MV-4-11 (cell line): Measurements from ENCODE around the gene KDM2A.

ENCODE experiments used
- DNase-seq: peaks from one replicate; lab custom pipeline; 2025; lab: John Stamatoyannopoulos, UW

The KDM2A gene

DNA sequence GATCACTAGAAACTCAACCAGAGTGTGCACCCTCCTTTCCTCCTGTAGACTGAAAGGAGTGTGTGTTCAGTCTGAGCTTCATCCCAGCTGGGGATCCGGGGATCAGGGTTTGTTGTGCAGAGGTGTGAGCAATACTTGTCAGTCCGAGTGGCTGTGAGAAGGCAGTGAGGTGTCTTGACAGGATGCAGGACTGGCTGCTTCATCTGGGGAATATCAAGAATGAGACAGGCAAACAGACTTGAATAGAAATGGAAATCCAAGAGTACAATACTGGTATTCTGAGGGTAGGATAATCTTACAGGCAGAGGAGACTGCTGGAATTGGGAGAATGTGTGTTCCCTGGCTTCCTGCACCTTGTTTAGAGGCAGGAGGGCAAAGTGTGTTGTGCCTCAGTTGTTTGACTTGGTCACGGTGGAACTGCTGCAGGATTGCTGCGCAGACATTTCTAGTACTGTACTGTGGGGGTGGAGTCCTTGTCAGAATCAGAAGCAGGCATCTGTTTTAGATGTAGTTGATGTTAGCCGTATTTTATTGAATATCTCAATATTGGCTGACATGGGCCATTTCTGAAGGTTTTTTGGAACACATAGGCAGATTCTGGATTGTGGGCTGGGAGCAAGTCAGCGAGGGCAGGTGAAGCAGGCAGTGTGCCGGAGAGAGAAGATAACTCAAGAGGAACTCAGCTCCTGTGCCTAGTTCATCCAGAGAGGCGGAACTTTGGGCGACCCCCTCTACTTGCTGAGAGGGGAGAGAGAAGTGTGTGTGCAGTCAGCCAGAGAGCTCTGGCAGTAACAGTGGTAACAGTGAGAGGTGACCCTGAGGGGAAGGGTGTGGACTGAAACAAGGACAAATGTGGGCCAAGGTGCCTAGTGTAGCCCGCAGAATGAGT, 120.1 kb downstream of the KDM2A start:
- no peak for DNase-seq

DNA sequence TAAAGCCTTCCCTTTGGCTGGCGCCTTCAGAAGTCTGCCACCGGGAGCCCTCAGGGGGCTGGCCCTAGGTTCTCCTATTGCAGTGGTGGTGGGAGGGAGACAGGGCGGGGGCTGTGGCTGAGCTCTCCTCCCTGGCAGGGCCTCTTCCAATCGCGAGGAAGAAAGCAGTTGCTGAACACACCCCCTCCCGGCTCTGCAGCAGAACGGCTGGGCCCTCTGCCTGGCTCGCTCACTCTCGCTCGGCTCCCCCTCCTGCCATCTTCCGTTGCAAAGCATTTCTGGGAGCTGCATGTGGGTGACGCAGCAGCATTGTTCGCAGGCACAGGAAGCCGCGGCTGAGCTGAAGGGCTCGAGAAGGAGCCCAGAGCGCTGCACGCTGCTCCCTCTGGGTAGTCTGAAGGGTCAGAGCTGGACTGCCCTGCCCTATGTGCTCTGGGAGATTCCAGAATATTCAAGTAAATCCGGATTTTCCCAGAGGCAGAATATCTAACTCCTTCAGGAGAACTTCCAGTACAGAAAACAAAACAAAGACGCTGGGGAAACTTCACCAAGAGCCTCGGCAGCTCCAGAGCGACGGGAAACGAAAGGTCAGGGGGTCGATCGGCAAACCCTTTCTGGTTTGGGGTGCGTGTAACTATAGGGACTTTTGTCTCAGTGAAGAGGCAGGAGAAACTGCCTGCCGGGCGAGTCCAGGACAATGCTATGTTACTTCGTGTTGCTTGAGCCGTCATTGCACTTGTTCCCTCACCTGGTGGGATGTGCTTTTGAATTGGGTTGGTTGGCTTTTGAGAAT, 120.9 kb downstream of the KDM2A start:
- DNase-seq, result peak; percentile 99

DNA sequence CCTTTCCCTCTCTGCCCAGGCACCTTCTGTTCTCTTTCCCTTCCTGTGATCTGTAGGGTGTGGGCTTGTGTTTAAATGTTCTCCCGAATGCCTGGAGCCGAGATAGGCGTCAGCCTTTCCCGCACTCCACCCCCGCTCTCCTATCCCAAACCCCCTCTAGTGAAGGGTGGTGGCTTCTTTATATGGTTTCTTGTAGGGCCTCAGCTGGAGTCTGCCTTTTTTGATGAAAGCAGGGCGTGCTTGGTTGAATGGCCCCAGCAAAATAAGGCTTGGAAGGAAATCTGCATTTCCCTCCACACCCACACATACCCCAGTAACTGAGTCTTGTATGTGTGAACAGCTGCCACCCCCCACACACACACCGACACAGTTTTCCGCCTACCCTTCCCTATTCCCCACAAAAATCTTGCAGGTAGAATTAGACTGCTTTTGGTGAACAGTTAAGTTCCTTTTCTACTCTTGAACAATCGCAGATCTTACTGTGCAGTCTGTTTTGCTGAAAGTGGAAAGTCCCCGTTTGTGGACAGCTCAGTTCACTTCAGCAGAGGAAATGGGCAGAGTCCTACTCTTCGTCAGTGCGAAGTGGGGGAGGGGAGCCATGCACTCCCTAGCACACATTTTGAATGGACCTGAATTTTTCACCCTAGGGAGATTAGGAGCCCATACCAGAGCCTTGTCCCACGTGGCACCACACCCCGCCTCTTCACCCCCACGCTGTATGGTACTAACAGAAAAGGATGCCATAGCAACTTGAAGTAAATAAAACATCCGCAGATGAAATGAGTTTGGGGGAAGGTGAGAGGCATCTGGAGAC, 121.7 kb downstream of the KDM2A start:
- peak; percentile 55 for DNase-seq

DNA sequence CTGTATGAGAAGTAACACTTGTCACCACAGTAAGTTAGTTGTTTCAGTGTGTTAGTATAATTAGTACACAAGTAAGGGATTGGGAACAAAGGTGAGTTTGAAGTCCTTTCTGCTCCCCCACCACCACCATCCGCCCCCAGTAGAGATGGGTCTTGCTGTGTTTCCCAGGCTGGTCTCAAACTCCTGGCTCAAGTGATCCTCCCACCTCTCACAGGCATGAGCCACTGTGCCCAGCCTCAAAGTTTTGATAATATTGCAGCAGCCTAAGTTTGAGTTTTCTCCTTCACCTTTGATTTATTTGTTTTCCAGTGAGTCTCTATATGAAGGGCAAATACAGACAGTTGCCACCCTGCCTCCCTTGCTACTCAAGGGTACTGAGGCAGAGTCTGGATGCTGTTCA, 123.5 kb downstream of the KDM2A start:
- DNase-seq, result no peak

DNA sequence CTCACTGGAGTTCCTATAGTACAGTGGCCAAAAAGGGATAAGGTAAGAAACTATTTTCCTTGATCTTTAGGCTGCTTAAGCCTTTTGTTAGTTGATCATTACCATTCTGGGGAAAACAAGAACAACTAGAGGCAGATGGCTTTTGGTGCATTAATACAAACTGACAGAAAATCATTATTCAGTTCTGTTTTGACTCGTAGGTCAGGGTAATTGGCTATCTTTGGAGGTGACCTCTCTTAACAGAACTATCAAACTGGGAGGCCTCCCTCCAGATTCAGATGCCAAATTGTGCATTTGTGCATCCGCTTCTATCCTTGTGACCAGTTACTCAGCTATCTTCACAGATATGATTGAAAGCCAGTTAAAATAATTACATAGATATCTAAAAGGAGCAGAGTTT, 124.0 kb downstream of the KDM2A start:
- DNase-seq, result no peak

DNA sequence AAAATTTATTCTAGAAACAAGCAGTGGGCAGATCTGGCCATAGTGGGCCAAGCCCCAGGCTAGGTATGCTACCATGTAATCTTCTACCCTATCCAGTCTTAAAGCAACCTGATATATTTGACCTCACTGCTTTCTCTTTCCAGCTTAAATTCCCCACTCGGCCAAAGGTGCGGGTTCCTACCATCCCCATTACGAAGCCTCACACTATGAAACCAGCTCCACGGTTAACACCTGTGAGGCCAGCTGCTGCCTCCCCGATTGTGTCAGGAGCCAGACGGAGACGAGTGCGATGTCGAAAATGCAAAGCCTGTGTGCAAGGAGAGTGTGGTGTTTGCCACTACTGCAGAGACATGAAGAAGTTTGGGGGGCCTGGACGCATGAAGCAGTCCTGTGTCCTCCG, 126.0 kb downstream of the KDM2A start:
- no peak for DNase-seq

DNA sequence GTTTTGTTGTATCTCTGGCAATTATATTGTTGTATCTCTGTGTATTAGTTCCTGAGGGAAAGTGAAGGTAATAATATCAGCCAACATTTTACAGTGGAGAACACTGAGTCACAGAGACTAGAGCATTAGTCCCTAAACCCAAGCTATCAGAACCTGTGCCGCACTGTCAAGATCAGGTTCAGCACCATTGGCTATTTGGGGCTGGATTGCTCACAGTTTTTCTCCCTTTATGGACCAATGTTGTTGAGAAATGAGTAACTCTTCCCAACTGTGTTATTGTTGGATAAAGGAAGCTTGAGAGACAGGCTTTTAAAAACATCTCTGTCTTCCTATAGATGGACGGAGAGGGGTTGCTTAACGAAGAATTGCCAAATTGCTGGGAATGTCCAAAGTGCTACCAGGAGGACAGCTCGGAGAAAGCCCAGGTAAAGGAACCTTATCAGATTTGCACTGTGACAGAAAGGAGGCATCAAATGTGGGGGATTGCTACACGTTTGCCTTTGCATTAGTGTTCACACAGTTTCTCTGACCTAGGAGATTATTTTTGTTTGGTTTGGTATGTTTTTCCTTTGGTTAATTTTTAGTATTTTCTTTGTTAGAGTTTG, 129.0 kb downstream of the KDM2A start:
- DNase-seq, result no peak

DNA sequence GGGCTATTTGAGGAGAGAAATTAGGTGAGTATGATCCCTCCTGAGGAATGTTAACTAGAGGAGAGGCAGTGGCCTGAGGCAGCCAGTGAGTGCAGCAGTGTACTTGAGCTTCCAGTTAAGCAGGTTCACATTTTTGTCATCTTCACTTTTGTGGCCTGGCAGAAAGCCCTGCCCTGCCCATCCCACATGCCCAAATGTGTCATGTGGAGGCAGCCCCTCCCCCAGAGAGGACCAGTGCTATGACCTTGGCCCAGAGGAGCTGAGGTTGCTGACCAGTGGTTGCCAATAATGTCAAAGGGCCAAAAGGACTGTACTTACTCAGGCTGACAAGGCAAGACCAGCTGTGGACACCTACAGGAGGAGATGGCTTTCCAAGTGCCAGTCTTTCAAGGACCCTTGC, 129.6 kb downstream of the KDM2A start:
- no peak for DNase-seq

DNA sequence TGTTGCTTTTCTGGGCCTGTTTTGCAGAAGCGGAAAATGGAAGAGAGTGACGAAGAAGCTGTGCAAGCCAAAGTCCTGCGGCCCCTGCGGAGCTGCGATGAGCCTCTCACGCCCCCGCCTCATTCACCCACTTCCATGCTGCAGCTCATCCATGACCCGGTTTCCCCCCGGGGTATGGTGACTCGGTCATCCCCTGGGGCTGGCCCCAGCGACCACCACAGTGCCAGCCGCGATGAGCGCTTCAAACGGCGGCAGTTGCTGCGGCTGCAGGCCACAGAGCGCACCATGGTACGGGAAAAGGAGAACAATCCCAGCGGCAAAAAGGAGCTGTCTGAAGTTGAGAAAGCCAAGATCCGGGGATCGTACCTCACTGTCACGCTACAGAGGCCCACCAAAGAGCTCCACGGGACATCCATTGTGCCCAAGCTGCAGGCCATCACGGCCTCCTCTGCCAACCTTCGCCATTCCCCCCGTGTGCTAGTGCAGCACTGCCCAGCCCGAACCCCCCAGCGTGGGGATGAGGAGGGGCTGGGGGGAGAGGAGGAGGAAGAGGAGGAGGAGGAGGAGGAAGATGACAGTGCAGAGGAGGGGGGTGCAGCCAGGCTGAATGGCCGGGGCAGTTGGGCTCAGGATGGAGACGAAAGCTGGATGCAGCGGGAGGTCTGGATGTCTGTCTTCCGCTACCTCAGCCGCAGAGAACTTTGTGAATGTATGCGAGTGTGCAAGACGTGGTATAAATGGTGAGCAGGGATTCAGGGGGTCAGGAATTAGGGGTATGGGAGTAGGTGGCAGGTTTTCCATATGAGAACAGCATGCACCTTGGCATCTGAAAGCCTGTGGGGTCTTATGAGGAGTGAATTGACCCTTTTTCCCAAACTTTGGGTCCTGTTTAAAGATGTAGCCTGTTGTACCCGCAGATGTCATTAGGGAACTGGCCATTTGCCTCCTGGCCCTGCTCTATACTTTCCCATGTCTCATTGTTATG, 131.3 kb downstream of the KDM2A start:
- DNase-seq, result no peak

DNA sequence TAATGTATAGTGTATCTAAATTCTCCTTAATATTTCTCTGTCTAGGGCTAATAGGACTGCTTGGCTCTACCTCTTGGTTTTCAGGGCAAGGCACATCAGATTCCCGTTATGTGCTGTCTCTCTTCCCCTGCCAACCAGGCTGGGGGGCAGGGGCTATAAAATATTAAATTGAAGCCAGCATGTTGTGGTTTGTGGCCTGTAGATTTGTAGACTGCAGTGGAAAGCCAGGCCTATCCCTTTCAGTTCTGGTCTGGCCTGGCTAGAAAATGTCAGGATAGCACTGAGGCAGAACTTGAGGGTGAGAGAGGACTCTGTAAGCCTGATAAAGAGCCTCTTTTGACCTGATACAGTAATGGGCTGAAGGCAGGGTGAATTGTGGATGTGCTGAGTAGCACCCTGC, 132.8 kb downstream of the KDM2A start:
- no peak for DNase-seq

DNA sequence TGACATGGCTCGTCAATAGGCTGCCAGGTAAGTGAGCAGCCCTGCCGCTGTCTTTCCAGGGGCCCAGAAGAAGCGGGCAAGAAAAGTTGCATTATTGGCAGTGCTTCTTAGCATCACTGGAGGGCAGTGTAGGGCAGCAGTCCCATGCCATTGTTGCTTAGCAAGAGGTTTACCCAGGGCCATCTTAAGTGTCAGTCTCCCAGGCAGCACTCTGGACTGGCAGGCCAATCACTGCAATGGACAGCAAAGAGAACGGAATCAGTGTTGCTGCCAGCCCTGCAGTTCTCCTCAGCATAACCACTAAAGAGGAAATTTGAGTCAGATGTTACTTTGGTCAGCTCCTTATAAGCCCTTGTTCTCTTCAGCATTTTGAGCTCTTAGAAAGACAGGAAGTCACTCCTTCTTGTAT, 133.8 kb downstream of the KDM2A start:
- DNase-seq, result peak; percentile 84

DNA sequence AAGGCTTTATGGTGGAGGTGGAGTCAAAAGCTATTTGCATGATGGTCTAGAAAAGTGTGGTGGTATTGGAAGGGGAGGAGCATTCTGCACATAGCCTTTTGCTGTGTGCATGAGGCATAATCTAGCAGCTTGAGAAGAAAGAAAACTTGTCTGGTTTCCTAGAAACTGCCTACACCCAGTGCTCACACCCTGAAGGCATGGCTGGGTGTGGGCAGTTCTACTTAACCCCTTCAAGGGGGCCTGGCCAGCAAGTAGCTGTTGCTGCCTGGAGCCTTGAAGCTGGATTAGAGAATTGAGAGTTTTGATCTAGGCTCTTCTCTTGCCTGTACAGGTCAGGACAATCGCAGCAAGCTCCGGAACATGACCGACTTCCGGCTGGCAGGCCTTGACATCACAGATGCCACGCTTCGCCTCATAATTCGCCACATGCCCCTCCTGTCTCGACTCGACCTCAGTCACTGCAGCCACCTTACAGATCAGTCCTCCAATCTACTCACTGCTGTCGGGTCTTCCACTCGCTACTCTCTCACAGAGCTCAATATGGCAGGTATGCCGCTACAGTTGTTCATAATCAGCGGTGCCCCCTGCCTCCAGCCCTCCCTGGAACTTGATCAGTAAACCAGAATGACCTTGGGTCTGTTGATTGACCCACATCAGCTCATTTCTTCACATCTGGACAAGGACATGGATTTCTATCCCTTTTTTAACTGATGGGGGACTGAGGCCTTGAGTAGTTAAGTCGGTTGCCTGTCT, 135.0 kb downstream of the KDM2A start:
- no peak for DNase-seq

DNA sequence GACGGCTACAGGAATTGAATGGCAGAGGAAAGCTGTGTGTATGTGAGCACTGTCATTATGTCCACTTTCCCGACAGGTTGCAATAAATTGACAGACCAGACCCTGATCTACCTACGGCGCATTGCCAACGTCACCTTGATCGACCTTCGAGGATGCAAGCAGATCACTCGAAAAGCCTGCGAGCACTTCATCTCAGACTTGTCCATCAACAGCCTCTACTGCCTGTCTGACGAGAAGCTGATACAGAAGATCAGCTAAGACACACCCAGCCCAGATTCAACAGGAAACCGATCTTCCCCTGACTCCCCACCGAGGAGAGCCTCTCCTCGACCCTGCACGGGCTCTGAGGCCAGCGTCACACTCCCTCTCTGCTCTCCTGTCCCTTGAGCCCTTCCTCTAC, 135.7 kb downstream of the KDM2A start:
- no peak for DNase-seq

DNA sequence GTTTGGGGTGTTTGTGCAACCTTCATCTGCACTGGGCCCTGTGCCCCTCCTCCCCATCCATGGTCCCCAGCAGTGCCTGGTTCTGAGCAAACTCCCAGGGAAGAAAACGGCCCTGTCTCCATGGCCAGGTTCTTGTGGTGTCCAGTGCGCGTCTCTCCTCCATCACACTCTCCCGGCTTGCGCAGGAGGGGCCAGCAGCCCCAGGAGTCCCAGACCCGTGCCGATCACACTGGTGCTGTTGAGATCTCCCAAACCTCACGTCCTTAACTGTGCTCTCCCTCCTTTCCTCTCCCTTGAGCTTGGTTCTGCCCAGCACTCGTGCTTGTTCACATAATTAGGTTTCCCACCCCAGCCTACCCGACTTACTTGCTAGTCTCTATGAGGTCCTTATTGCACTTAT, 136.3 kb downstream of the KDM2A start:
- no peak for DNase-seq

DNA sequence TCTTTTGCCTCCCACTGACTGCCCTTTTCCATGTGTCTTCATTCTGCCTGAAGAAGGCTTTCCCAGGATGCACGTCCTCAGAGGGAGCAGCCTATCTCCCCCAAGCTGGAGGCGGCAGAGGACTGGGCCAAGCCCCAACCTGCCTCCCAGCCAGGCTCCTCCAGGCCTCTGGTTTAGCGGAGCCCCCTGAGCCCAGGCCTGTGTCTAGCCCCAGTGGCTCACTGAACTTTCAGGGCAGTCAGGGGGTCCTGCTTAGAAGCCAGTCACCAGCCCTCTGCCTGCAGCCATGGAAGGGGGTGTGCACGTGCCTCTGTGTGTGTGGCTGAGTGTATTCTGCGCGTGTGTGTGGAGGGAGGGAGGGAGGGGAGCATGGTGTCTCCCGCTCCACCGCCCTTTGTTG, 136.8 kb downstream of the KDM2A start:
- DNase-seq, result no peak

DNA sequence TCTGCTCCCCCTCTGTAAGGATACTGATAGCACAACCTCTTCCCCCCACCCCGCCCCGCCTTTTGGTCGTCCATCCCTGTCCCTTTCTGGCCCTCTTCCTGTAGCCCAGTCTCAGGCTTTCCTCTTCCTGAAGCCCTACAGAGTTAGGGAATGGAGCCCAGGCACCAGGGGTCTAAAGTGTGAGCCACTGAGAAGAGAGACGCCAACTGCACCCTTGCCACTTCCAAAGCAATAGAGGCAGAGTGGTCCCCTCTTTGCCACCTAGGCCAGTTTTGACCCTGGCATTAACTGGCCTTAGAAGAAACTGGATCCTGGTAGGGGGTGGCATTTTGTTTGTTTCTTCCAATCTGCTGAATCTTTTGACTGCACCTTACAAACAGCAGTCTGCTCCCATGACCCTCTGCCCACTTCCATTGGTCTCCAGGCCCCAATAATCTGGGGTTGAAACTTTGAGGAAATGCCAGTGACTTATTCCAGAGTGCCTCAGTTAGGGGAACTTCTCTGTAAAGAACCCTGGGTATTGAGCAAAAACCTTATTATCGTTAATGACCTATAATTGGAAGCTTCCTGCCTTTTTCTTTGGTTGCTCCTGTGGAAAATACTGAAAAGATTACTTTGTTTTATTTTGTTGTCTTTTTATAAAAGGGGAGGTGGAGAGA, 137.5 kb downstream of the KDM2A start:
- DNase-seq, result no peak

DNA sequence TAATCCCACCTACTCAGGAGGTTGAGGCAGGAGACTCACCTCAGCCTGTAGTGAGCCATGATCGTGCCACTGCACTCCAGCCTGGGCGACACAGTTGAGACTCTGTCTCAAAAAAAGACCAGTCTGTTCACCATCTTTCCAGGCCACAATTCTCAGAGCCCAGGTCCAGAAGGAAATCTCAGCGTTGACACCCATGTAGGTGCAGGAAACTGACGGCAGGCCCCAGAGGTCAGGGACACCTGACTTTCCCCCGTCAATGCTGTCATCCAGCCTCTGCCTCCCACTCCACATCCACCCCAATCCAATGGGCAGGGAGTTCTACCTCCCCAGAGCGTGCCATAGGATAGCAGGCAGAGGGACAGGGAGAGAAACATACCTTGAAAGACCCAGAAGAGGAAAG, 141.3 kb downstream of the KDM2A start:
- no peak for DNase-seq

DNA sequence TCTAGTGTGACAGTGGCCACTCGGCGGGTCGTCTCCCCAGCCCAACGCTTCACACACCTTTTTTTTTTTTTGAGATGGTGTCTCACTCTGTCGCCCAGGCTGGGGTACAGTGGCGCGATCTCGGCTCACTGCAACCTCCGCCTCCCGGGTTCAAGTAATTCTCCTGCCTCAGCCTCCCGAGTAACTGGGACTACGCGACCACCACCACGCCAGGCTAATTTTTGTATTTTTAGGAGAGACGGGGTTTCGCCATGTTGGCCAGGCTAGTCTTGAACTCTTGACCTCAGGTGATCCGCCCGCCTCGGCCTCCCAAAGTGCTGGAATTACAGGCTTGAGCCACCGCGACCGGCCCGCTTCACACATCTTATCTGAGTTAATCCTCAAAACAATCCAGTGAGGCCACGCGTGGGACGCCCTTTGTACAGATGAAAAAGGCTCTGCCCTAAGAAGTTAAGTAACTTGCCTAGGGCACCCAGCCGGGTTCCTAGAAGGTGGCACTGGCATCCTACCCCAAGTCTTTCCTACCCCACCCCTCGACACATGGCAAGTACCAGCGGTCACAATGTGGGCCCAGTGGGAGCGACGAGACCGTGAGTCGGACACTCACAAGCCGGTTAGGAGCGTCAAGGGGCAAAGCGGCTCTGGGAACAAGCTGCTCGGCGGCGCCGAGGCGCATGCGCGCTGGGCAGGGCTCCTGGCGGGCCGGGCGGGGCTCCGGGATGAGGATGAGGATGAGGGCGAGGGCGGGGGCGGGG, 142.0 kb downstream of the KDM2A start:
- peak; percentile 10 for DNase-seq

DNA sequence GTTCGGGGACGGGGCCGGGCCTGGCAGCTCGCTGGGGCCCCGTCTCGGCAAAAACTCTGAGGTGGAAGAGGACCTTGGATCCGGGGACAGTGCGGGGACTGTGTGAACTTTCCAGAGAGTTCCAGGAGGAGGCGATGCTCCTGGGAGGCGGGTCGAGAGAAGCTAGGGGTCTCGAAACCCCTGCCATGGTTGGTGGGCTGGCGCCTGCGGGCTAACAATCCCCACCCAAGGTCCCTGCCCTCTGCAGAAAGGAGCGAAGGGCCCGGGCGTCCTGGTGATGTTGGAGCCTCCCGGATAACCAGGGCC, 142.5 kb downstream of the KDM2A start:
- DNase-seq, result no peak
